GM12878 (cell line): ENCODE results near the gene ZFHX2.

Experiments
- CREB1 ChIP-seq: IDR thresholded peaks from 2 replicates; pipeline ENCODE4 v1.6.1; 2012; ENCODE audit warnings: low read depth, mild to moderate bottlenecking, inconsistent platforms
- FOXM1 ChIP-seq: IDR thresholded peaks from 2 replicates; pipeline ENCODE4 v1.6.1; 2012; ENCODE audit warnings: low read depth, mild to moderate bottlenecking, inconsistent platforms, low read length, moderate library complexity
- HSF1 ChIP-seq: fragments of 150-350 bp; IDR thresholded peaks from 2 replicates; pipeline ENCODE4 v1.6.1; 2014; ENCODE audit warnings: mild to moderate bottlenecking, low read depth, low read length
- PAX5 ChIP-seq: IDR thresholded peaks from 2 replicates; pipeline ENCODE4 v1.6.1; 2011; ENCODE audit warnings: low read depth, low read length, borderline replicate concordance
- POLR2AphosphoS5 ChIP-seq: IDR thresholded peaks from 2 replicates; pipeline ENCODE4 v1.6.1; 2011; ENCODE audit warnings: mild to moderate bottlenecking, low read length, inconsistent platforms
- RCOR1 ChIP-seq: conservative IDR thresholded peaks from 2 replicates; pipeline ENCODE4 v1.6.1; 2012; ENCODE audit warnings: low read depth, low read length, improper control_type of control experiment
- RFX5 ChIP-seq: IDR thresholded peaks from 2 replicates; pipeline ENCODE4 v1.6.1; 2011; ENCODE audit warnings: low read depth, low read length, improper control_type of control experiment
- SUZ12 ChIP-seq: fragments of 200-600 bp; sonication (generic); IDR thresholded peaks from one replicate; pipeline ENCODE4 v1.6.1; 2018; ENCODE audit warnings: antibody characterized with exemption, mild to moderate bottlenecking; ENCODE audit not compliant: unreplicated experiment
- YY1 ChIP-seq: IDR thresholded peaks from 2 replicates; pipeline ENCODE4 v1.6.1; 2011; ENCODE audit warnings: low read depth, mild to moderate bottlenecking, low read length
- TF ChIP-seq, protein P1 (sequence below), 3 experiments: IDR thresholded peaks in 2 of 3; conservative IDR thresholded peaks in 1 of 3; 2 replicates each; pipeline ENCODE4 v1.5.1; 2011; ENCODE audit warnings: low read depth in 3 of 3, low read length in 3 of 3, mild to moderate bottlenecking in 3 of 3, control low read depth in 2 of 3, moderate library complexity in 2 of 3, inconsistent platforms in 1 of 3, mixed read lengths in 1 of 3; ENCODE audit not compliant: control insufficient read depth in 2 of 3, insufficient read depth in 1 of 3; ENCODE audit errors: extremely low read depth in 1 of 3

DNA sequence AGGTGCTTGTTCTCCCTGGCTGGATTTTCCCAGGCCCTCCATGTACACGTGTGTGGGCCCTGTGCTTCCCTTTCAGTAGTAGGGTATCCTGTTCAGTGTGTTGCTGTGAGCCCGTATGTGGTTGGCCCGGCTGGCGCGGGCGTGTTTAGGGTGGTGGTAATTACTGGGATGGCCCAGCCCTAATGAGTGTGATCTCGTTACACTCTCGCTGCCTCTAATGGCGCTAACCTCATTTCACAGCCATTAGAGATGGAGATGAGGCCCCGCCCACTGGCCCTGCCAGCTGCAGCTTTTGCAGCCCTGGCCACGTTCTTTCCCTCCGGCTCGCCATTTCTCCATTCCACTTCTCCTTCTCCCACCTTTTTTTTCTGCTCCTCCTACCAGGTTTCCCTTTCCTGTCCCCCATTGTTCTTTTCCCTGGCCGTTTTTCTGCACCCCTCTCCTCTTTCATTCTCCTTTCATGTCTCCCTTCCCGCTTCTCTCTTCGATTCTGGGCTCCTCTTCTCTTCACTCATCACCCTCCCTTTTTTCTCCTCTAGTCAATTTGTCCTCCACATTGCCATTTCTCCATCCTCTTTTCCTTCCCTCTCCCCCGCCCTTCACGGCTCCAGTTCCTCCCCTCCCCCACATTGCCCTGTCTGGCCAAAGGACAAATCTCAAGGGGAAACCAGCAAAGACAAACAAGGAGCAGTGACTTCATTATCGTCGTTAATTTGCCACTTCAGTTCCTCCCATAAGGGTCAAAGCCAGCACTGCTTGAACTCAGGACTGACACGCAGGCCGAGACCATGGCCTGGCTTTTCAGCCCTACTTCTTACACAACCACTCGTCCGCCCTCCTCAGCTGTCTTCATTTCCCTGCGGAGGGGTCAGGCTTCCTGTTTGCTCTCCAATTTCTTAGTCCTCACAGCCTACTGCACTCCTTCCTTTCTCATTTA lies 6.8 kb downstream of the ZFHX2 start:
- TF ChIP-seq, protein P1, sequence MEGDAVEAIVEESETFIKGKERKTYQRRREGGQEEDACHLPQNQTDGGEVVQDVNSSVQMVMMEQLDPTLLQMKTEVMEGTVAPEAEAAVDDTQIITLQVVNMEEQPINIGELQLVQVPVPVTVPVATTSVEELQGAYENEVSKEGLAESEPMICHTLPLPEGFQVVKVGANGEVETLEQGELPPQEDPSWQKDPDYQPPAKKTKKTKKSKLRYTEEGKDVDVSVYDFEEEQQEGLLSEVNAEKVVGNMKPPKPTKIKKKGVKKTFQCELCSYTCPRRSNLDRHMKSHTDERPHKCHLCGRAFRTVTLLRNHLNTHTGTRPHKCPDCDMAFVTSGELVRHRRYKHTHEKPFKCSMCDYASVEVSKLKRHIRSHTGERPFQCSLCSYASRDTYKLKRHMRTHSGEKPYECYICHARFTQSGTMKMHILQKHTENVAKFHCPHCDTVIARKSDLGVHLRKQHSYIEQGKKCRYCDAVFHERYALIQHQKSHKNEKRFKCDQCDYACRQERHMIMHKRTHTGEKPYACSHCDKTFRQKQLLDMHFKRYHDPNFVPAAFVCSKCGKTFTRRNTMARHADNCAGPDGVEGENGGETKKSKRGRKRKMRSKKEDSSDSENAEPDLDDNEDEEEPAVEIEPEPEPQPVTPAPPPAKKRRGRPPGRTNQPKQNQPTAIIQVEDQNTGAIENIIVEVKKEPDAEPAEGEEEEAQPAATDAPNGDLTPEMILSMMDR (IDR thresholded peaks at IDR 0.05 in 2 of 3, conservative IDR thresholded peaks at IDR 0.05 in 1 of 3; ENCODE audit: control insufficient read depth in 2 of 3, extremely low read depth in 1 of 3, insufficient read depth in 1 of 3, low read depth in 3 of 3, low read length in 3 of 3), result no peak
- TF ChIP-seq CREB1 (no peak), RFX5 (no peak), PAX5 (no peak), POLR2AphosphoS5 (no peak), RCOR1 (no peak), FOXM1 (no peak), HSF1 (no peak), YY1 (no peak), SUZ12 (no peak)
